ENCODE data around the gene CDH13.

Gene CDH13

GRCh38 chr16:83682116-83682867 is 1055.5 kb downstream of the CDH13 start:
- no peak for DNase-seq (ENCODE audit: low read depth)

GRCh38 chr16:83682868-83683235 is 1056.1 kb downstream of the CDH13 start:
- no peak for DNase-seq (ENCODE audit: low read depth)

GRCh38 chr16:83685615-83686165 is 1058.9 kb downstream of the CDH13 start:
- no peak for DNase-seq (ENCODE audit: low read depth)

- no peak for DNase-seq (ENCODE audit: low read depth)
Observed at GRCh38 chr16:83686726-83687125, 1060.0 kb downstream of the CDH13 start.

GRCh38 chr16:83689385-83689831 is 1062.6 kb downstream of the CDH13 start:
- DNase-seq (ENCODE audit: low read depth): no peak

- no peak for DNase-seq (ENCODE audit: low read depth)
Observed at GRCh38 chr16:83692224-83692623, 1065.5 kb downstream of the CDH13 start.

GRCh38 chr16:83698964-83699363 is 1072.2 kb downstream of the CDH13 start:
- DNase-seq (ENCODE audit: low read depth): no peak

GRCh38 chr16:83699817-83700216 is 1073.0 kb downstream of the CDH13 start:
- DNase-seq (ENCODE audit: low read depth): no peak

- no peak for DNase-seq (ENCODE audit: low read depth)
Observed at GRCh38 chr16:83700918-83701317, 1074.1 kb downstream of the CDH13 start.

- no peak for DNase-seq (ENCODE audit: low read depth)
Observed at GRCh38 chr16:83701494-83701893, 1074.7 kb downstream of the CDH13 start.

GRCh38 chr16:83704656-83705055 is 1077.9 kb downstream of the CDH13 start:
- no peak for DNase-seq (ENCODE audit: low read depth)

GRCh38 chr16:83705856-83706255 is 1079.1 kb downstream of the CDH13 start:
- no peak for DNase-seq (ENCODE audit: low read depth)

GRCh38 chr16:83706394-83706793 is 1079.6 kb downstream of the CDH13 start:
- DNase-seq (ENCODE audit: low read depth): no peak

- DNase-seq (ENCODE audit: low read depth): no peak
Observed at GRCh38 chr16:83711069-83711468, 1084.3 kb downstream of the CDH13 start.

- DNase-seq (ENCODE audit: low read depth): no peak
Observed at GRCh38 chr16:83713597-83713996, 1086.8 kb downstream of the CDH13 start.

- DNase-seq (ENCODE audit: low read depth): no peak
Observed at GRCh38 chr16:83714286-83714685, 1087.5 kb downstream of the CDH13 start.

- no peak for DNase-seq (ENCODE audit: low read depth)
Observed at GRCh38 chr16:83715217-83715920, 1088.6 kb downstream of the CDH13 start.

- no peak for DNase-seq (ENCODE audit: low read depth)
Observed at GRCh38 chr16:83717308-83717707, 1090.5 kb downstream of the CDH13 start.

GRCh38 chr16:83717814-83718213 is 1091.0 kb downstream of the CDH13 start:
- no peak for DNase-seq (ENCODE audit: low read depth)

GRCh38 chr16:83720213-83720612 is 1093.4 kb downstream of the CDH13 start:
- DNase-seq (ENCODE audit: low read depth): no peak

- DNase-seq (ENCODE audit: low read depth): no peak
Observed at GRCh38 chr16:83720981-83721380, 1094.2 kb downstream of the CDH13 start.

GRCh38 chr16:83721676-83722075 is 1094.9 kb downstream of the CDH13 start:
- DNase-seq (ENCODE audit: low read depth): no peak

- no peak for DNase-seq (ENCODE audit: low read depth)
Observed at GRCh38 chr16:83722456-83723183, 1095.9 kb downstream of the CDH13 start.

Data from activated T-cell treated with anti-CD3 and anti-CD28 coated beads for 24 hours (primary cell).